Activated naive CD8-positive, alpha-beta T cell treated with anti-CD3 and anti-CD28 coated beads, Interleukin-2, amount 50 U/mL, for 16 hours (primary cell): ENCODE data around the gene ATRN.
"Not testable (repeated sequence)": the region's sequence is repeated elsewhere in the genome, so short reads cannot be mapped to it uniquely, and the experiment has no call there.

Experiments used
- DNase-seq: peaks from one replicate; pipeline ENCODE4 v3.0.0-alpha.2; 2020; ENCODE audit warnings: low read depth, low spot score

Gene ATRN

DNA sequence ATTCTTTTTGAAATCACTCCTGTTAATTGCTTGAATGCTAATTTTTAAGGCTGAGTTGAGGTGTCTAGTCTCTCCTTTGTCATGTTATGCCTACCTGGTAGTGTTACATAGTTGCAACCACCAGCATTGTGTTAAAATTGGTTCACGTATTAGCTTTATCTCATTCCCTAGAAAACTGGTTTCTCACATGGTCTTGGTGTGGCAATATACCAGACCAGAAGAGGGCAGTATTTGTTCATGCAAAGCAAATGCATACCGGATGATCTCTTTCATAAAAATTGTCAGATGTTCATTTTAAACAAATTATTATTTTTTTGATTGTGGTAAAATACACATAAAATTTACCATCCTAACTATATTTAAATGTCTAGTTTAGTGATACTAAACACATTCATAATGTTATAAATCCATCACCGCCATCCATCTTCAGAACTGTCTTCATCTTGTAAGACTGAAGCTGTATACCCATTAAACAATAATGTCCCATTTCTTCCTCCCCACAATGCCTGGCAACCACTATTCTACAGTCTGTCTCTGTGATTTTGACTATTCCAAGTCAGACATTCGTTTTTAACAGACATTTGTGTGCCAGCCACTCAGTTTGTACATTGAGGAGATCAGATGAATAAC, 92.8 kb downstream of the ATRN start:
- DNase-seq = no peak

DNA sequence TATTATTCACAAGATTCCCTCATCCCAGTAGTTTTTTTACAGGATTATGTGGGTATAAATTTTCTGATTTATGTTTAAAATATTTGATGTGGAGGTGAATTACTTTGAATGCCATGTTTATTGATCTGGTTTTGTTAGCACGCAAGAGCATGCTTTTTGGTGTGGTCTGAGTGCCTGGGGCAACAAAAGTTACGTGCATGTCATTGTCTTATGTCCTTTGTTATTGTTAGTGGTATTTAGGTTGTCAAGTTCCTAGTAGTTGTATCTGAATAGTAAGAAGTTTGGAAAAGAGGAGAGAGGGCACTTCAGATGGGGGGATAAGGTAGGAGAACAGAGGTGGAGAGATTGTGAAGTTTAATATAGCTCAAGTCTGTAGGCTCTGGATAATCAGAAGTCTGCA, 95.0 kb downstream of the ATRN start:
- no peak for DNase-seq

GRCh38 chr20:3572151-3572550, 101.3 kb downstream of the ATRN start:
- DNase-seq = no peak

DNA sequence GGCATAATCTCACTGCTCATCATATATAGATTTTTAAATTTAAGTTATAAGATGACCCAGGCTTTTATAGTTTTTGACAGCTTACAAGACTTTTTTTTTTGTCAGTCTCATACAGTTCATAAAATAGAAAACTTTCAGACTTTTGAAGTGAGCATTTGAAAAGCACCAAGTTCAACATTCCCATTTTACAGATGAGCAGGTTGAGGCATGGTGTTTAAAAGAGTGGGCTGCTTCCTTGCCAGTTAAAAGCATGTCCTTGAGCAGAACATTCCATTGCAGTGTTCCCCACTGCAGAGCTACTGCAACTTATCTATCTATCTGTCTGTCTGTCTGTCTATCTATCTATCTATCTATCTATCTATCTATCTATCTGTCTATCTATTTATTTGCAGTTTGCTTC, 105.5 kb downstream of the ATRN start:
- no peak for DNase-seq

DNA sequence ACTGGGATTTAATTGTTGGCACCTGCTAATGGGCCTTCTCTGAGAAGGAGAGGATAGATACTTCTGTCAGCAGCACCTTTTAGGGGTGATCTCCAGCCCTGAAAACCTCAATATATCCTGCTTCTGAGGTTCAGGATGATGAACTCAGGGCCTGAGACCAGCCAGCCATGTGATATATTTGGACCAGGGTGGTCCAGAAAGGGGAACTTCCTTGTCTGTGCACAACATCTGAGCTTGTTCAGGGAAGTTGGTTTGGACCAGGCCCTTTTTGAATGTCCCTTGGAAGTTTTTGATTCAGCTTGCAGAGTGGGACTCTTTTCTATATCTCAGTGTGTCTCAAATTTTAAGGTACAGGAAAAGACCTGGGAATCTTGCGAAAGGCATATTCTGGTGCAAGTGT, 106.5 kb downstream of the ATRN start:
- DNase-seq = no peak

DNA sequence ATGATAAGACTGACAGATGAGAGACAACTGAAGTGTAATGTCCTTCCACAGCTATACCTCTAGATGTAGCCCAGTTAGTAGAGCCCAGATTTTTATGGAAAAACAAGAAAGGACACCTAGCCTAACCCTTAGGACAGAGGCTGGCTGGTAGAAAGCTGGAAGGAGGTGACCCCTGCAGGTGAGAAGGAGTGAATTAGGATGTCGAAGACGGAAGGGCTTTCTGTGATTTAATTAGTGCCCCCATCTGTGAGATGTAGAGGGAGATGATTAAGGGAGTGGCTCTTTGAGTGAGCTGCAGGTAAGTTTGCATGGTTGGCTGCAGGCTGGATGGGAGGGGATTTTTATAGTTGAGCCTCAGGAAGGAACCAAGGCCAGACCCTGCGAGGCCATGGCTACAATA, 109.6 kb downstream of the ATRN start:
- DNase-seq = no peak

DNA sequence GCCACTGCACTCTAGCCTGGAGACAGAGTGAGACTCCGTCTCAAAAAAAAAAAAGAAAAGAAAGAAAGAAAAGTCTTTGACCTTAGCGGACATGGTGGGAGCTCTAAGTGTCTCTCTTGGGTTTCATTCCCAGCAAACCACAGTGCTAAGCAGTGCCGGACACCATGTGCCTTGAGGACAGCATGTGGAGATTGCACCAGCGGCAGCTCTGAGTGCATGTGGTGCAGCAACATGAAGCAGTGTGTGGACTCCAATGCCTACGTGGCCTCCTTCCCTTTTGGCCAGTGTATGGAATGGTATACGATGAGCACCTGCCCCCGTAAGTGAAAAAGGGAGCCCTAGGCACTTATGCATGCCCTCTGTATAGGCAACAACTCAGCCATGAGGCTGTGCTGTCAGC, 112.9 kb downstream of the ATRN start:
- DNase-seq = no peak

DNA sequence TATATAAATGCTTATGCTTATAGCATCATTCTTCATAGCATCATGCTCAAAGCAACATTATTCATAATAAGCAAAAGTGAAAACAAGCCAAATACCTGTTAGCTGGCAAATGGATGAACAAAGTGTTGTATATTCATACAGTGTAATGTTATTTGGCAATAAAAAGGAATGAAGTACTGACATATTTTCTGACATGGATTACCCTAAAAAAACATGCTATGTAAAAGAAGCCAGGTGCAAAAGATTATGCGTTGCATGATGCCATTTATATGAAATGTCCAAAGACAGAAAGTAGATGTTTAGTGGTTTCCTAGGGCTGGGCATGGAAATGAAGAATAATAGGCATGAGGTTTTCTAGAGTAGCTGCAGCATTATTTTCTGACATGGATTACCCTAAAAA, 115.3 kb downstream of the ATRN start:
- DNase-seq = no peak

- no peak for DNase-seq
Observed at GRCh38 chr20:3590164-3590563, 119.3 kb downstream of the ATRN start.

DNA sequence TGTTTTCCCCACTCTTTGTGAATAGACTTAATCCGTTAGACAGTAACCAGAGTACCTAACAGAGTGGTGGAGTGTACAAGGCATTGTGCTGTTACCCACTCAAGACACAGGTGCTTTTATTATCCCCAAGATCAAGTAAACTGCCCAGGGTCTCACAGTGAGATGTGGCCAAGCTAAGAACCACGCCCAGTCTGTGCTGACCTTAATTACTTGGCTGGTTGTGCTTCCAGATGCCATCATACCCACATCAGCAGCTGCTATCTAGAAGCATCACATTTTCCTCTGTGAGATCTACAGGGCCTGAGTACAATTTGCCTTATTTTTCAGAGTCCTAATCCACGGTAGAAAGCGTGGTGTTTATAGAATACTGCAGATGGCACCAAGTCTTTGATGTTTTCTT, 122.1 kb downstream of the ATRN start:
- no peak for DNase-seq

- no peak for DNase-seq
Observed at GRCh38 chr20:3595541-3595940, 124.7 kb downstream of the ATRN start.

DNA sequence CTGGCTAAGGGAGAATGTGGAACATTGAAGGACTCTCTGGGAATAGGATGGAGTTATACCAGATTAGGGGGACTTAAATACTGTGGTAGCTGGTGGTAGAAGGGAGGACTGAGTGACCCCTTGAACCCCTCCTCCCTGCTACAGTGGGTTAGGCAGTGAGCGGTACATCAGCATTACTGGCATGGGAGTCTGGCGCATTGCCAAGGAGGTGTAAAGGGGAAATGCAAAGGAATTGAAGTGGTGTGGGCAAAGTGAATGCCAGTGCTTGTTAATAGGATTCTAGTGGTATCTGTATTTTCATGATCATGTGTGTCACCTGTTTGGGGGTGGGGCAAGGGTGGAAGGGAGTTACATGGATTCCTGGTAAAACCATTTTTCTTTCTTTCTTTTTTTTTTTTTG, 132.3 kb downstream of the ATRN start:
- DNase-seq = no peak

DNA sequence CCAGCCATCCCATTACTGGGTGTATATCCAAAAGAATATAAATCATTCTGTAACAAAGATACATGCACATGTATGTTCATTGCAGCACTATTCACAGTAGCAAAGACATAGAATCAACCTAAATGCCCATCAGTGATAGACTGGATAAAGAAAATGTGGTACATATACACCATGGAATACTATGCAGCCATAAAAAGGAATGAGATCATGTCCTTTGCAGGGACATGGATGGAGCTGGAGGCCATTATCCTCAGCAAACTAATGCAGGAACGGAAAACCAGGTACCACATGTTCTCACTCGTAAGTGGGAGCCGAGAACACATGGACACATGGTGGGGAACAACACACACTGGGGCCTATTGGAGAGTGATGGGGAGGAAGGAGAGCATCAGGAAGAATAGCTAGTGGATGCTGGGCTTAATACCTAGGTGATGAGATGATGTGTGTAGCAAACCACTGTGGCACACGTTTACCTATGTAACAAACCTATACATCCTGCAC, 134.6 kb downstream of the ATRN start:
- DNase-seq = not testable (repeated sequence)

GRCh38 chr20:3606021-3606420, 135.2 kb downstream of the ATRN start:
- no peak for DNase-seq

DNA sequence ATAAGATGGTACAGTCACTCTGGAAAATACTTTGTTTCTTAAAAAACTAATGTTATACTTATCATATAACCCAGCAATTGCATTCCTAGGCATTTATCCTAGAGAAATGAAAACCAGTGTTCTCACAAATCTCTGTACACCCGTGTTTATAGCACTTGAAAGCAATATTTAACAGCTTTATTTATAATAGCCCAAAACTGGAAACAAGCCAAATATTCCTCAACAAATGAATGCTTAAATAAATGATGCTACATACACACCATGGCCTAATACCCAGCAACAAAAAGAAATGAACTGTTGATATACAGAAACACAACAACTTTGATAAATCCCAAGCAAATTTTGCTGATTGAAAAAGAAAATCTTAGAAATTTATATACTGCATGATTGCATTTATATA, 141.1 kb downstream of the ATRN start:
- DNase-seq = no peak

GRCh38 chr20:3612795-3613572, 142.2 kb downstream of the ATRN start:
- DNase-seq = no peak

DNA sequence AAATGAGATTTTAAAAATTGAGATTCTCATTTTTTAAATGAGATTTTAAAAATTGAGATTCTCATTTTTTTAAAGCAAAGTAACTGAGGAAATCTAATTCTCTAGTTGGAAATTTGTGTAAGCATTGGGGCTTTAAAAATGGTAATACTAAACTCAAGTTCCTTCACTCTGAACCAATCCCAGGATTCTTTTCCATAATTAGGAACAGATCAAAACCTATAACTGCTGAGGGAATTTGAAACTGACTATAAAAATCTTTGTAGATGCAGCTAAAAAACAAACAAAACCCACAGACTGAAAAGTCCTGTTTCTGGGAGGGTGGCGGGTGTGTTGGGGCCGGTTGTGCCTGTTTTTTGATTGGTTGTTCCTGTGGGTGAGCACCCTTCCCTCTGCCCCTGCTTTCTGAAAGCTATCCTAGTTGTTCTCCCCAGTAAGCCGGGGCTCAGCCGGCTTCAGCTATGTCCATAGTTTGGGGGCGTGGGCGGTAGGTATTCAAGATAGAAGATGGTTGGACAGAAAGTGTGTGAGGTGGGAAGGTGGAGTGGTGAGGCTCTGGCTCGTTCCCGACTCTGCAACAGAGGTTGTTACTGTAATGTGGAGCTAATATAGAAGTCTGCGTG, 143.1 kb downstream of the ATRN start:
- DNase-seq = no peak

GRCh38 chr20:3614466-3614865, 143.6 kb downstream of the ATRN start:
- DNase-seq = no peak

GRCh38 chr20:3615171-3615840, 144.5 kb downstream of the ATRN start:
- not testable (repeated sequence) for DNase-seq

GRCh38 chr20:3616250-3616649, 145.4 kb downstream of the ATRN start:
- no peak for DNase-seq

DNA sequence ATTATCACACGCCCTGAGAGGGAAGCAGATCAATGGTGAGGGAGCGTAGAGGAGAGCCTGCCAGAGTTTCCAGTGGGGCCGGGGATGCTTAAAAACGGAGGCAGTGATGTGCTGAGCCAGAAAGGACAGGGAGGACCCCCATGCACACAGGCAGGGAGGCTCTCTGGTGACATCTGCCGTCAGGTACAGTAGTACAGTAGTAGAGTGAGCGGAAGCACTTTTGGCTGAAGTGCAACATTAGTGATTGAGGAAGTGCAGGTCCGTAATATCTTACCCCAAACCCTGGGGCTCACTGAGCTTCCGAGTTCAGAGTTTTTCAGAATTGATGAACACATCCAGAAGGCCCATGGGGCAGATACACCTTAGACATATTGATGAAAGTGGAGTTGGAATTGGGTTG, 150.3 kb downstream of the ATRN start:
- no peak for DNase-seq

- no peak for DNase-seq
Observed at GRCh38 chr20:3622406-3622805, 151.6 kb downstream of the ATRN start.
